GM06990 (cell line): ENCODE results near the gene PRKAG3.

ENCODE experiments used
- DNase-seq: peaks from one replicate; pipeline ENCODE4 v3.0.0-alpha.2; 2011; ENCODE audit not compliant: insufficient read length; ENCODE audit errors: extremely low read depth
- H3K27me3 ChIP-seq: replicated peaks from 2 replicates; pipeline ENCODE4 v1.6.0; 2011; ENCODE audit warnings: low read length; ENCODE audit not compliant: control insufficient read depth, insufficient read depth
- H3K36me3 ChIP-seq: 2 replicates; pipeline ENCODE4 v1.5.1; 2011; ENCODE audit warnings: low read length; ENCODE audit not compliant: control insufficient read depth, insufficient read depth
- H3K4me3 ChIP-seq: replicated peaks from 2 replicates; pipeline ENCODE4 v1.5.1; 2011; ENCODE audit warnings: low read depth, mild to moderate bottlenecking, control low read depth, low read length
- TF ChIP-seq, protein P1 (sequence below): IDR thresholded peaks from 2 replicates; pipeline ENCODE4 v1.5.1; 2011; ENCODE audit warnings: low read length, control low read depth, mild to moderate bottlenecking, inconsistent platforms; ENCODE audit not compliant: insufficient read depth, poor library complexity, severe bottlenecking

PRKAG3 gene

DNA sequence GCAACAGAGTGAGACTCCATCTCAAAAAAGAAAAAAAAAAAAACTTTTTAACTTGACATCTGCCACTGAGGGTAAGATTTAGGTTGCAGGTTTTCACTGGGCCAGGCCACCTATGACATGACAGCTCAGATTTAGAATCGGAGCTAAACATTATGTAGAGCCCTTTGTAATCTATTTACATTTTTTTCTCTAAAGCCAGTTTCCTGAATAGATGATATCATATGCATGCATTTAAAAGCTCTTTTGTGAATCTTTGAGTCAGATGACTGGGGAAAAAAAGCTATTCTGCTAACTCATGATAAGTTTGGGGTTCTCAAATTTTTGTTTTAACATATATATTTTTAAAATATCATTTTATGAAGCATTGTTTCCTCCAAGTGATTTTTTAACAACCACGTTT lies 21.3 kb downstream of the PRKAG3 start:
- DNase-seq = no peak
- H3K36me3 ChIP-seq = no peaks in the 10 kb centered on the region
- TF ChIP-seq, protein P1, sequence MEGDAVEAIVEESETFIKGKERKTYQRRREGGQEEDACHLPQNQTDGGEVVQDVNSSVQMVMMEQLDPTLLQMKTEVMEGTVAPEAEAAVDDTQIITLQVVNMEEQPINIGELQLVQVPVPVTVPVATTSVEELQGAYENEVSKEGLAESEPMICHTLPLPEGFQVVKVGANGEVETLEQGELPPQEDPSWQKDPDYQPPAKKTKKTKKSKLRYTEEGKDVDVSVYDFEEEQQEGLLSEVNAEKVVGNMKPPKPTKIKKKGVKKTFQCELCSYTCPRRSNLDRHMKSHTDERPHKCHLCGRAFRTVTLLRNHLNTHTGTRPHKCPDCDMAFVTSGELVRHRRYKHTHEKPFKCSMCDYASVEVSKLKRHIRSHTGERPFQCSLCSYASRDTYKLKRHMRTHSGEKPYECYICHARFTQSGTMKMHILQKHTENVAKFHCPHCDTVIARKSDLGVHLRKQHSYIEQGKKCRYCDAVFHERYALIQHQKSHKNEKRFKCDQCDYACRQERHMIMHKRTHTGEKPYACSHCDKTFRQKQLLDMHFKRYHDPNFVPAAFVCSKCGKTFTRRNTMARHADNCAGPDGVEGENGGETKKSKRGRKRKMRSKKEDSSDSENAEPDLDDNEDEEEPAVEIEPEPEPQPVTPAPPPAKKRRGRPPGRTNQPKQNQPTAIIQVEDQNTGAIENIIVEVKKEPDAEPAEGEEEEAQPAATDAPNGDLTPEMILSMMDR = no peak

DNA sequence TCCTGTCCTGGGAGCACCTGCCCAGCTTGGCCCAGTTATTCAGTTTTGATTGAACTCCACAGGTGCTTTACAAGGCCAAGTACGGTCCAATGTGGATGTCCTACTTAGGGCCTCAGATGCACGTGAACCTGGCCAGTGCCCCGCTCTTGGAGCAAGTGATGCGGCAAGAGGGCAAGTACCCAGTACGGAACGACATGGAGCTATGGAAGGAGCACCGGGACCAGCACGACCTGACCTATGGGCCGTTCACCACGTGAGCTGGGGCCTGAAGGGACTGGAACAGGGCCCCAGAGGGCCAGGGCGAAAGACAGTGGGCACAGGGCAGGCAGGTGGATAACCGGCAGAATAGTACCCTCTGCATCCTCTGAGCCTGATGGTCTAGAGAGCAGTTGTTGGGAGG lies 22.1 kb downstream of the PRKAG3 start:
- TF ChIP-seq, protein P1 = no peak
- Histone ChIP-seq H3K4me3 (no peak overlapping the region), H3K36me3 (no peaks in the 10 kb centered on the region), H3K27me3 (no peaks in the 10 kb centered on the region; the same call in 1 of the 2 replicates)
- no peak for DNase-seq

More for the DNA sequence above, 21.3 kb downstream of the PRKAG3 start:
- H3K4me3 ChIP-seq = no peak overlapping the region
- no peaks in the 10 kb centered on the region; the same call in 1 of the 2 replicates for H3K27me3 ChIP-seq

DNA sequence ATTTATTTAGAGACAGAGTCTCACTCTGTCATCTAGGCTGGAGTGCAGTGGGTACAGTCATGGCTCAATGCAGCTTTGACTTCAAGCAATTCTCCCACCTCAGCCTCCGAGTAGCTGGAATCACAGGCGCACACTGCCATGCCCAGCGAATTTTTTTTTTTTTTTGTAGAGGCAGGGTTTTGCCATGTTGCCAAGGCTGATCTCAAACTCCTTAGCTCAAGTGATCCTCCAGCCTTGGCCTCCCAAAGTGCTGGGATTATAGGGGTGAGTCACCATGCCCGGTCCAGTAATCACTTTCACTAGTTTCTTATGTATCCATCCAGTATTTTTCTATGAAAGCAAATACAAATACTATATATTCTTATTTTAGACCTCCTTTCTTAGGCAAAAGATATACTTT lies 24.0 kb downstream of the PRKAG3 start:
- no peaks in the 10 kb centered on the region for H3K36me3 ChIP-seq
- no peak overlapping the region for H3K4me3 ChIP-seq
- DNase-seq = no peak
- no peaks in the 10 kb centered on the region; the same call in 1 of the 2 replicates for H3K27me3 ChIP-seq
- TF ChIP-seq, protein P1 = no peak

DNA sequence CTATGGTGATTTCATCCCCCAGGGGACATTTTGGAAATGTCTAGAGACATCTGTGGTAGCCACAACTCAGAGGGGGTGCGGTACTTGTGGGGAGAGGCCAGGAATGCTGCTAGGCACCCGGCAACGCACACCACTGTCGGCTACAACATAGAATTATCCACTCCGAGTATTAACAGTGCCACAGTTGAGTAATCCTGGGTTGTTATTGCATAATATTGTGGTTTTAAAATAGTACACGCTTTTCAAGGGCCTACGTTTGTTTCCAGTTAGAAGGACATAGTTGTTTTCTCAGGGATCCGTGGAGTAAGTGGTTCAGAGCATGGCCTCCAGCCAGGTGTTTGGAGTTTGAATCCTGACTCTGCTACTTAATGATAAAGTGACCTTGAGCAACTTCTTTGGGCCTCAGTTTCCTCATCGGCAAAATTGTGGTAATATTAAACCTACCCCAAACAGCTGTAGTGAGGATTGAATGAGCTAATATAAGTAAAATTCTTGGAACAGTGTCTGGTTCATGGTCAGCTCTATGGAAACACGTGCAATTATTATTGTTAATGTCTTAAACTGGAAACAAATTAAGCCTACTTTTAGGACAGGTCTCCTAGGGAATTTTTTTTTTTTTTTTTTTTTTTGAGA lies 25.1 kb downstream of the PRKAG3 start:
- DNase-seq = peak; percentile 47
- no peak overlapping the region for H3K4me3 ChIP-seq
- no peaks in the 10 kb centered on the region for H3K36me3 ChIP-seq
- TF ChIP-seq, protein P1 = no peak
- no peaks in the 10 kb centered on the region for H3K27me3 ChIP-seq

DNA sequence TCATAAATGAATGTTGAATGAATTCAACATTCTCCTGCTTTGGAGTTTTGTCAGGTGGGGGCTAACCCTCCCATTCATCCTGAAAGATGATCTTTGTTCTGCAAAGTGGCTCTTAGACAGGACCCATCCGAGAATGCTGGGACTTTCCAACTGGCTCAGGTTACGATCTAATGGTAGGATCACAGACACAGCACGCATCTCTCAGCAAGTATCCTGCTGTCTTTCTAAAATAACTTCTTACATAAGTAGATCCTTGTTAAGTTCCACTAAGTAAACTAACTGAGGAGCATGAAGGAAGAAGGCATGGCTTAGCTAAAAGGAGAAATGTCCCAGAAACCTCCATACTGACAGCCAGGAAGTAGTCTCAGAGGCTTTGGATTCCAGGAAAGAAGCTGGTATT lies 26.0 kb downstream of the PRKAG3 start:
- TF ChIP-seq, protein P1 = no peak
- no peak for DNase-seq
- no peaks in the 10 kb centered on the region for H3K27me3 ChIP-seq
- no peaks in the 10 kb centered on the region for H3K36me3 ChIP-seq
- no peak overlapping the region for H3K4me3 ChIP-seq

DNA sequence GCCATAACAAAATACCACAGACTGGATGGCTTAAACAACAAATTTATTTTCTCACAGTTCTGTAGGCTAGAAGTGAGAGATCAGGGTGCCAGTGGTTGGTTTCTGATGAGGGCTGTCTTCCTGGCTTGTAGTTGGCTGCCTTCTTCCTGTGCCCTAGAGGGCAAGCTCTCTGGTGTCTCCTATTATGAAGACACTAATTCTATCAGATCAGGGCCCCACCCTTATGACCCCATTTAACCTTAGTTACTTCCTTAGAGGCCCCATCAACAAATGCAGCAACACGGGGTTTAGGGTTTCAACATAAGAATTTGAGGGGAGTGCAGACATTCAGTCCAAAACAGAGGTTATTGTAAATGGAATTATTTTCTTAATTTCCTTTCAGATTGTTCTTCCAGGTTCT lies 26.8 kb downstream of the PRKAG3 start:
- no peaks in the 10 kb centered on the region for H3K36me3 ChIP-seq
- no peaks in the 10 kb centered on the region for H3K27me3 ChIP-seq
- no peak for DNase-seq
- TF ChIP-seq, protein P1 = no peak
- no peak overlapping the region for H3K4me3 ChIP-seq
